ENCODE results near the gene RPS10.
"Not testable (repeated sequence)": the region's sequence is repeated elsewhere in the genome, so short reads cannot be mapped to it uniquely, and the experiment has no call there.

The RPS10 gene

GRCh38 chr6:34374508-34374907, 51.4 kb downstream of the RPS10 start:
- ChIA-PET POLR2A (no interaction called here), CTCF (no interaction called here)
- TF ChIP-seq FOXM1 (IDR thresholded peaks at IDR 0.05; ENCODE audit: borderline replicate concordance), result no peak
- no peak for TF ChIP-seq TARDBP (IDR thresholded peaks at IDR 0.05)
- no peak for TF ChIP-seq ELF4 (IDR thresholded peaks at IDR 0.05)
- no peak for TF ChIP-seq FOXA1 (IDR thresholded peaks at IDR 0.05)
- TF ChIP-seq SUZ12 (IDR thresholded peaks at IDR 0.05), result no peak
- TF ChIP-seq, protein P1, sequence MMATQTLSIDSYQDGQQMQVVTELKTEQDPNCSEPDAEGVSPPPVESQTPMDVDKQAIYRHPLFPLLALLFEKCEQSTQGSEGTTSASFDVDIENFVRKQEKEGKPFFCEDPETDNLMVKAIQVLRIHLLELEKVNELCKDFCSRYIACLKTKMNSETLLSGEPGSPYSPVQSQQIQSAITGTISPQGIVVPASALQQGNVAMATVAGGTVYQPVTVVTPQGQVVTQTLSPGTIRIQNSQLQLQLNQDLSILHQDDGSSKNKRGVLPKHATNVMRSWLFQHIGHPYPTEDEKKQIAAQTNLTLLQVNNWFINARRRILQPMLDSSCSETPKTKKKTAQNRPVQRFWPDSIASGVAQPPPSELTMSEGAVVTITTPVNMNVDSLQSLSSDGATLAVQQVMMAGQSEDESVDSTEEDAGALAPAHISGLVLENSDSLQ (IDR thresholded peaks at IDR 0.05), result no peak
- no peak for DNase-seq (ENCODE audit: extremely low spot score)

DNA sequence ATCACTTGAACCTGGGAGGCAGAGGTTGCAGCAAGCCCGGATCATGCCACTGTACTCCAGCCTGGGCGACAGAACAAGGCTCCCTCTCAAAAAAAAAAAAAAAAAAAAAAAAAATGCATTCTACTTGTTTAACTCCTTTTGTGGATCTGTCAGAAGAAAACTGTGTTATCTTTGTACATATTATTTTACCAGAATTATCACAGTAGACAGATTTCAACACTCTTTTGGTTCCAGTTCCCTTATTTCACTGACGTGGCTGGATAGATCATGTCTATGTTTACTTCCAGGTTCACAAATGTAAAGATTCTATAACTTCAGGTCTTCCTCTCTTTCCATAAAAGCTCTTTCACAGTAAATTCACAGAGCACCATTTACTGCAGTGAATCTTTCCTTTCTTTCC, 51.8 kb downstream of the RPS10 start:
- no peak for TF ChIP-seq FOXA1 (IDR thresholded peaks at IDR 0.05)
- TF ChIP-seq LEF1 (IDR thresholded peaks at IDR 0.05; ENCODE audit: borderline replicate concordance), result no peak
- TF ChIP-seq NFRKB (IDR thresholded peaks at IDR 0.05), result no peak
- no peak for TF ChIP-seq ZNF384 (IDR thresholded peaks at IDR 0.05)
- no peak for TF ChIP-seq BHLHE40 (IDR thresholded peaks at IDR 0.05; ENCODE audit: borderline replicate concordance)
- no peak for TF ChIP-seq TARDBP (IDR thresholded peaks at IDR 0.05)
- no peak for TF ChIP-seq FOXK2 (IDR thresholded peaks at IDR 0.05)
- TF ChIP-seq CTBP1 (IDR thresholded peaks at IDR 0.05; ENCODE audit: borderline replicate concordance), result no peak
- no peak for TF ChIP-seq L3MBTL2 (conservative IDR thresholded peaks at IDR 0.05)
- TF ChIP-seq FOXM1 (IDR thresholded peaks at IDR 0.05; ENCODE audit: borderline replicate concordance), result no peak
- no peak for TF ChIP-seq HDGF (IDR thresholded peaks at IDR 0.05; ENCODE audit: borderline replicate concordance)
- TF ChIP-seq SP1 (IDR thresholded peaks at IDR 0.05), result no peak
- TF ChIP-seq, protein P1 (IDR thresholded peaks at IDR 0.05), result no peak
- no peak for TF ChIP-seq SUZ12 (IDR thresholded peaks at IDR 0.05)
- no peak for TF ChIP-seq ELF4 (IDR thresholded peaks at IDR 0.05)
- no peak for TF ChIP-seq ARNT (IDR thresholded peaks at IDR 0.05)
- no peak for DNase-seq (ENCODE audit: extremely low spot score)
- POLR2A ChIA-PET, result no interaction called here
- CTCF ChIA-PET, result no interaction called here

DNA sequence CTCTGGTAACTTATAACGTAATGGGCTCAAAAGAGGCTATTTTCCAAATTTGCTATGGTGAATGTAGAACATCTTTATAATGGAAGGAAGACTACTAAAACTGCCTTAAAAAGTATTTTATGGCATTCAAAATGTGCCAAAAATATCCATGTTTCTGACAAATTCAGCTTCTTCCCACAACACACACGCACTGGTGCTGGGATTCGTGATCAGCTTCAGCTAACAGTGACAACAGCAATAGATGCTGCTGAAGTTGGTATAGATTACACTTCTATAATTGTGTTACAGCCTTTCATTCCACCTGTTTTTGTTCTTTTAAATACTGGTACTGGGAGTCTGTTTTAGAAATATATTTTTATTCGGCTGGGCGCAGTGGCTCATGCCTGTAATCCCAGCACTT, 52.4 kb downstream of the RPS10 start:
- CTCF ChIA-PET, result no interaction called here
- TF ChIP-seq NFRKB (IDR thresholded peaks at IDR 0.05) (no peak), ELF4 (IDR thresholded peaks at IDR 0.05) (no peak)
- POLR2A ChIA-PET, result no interaction called here
- no peak for DNase-seq (ENCODE audit: extremely low spot score)

DNA sequence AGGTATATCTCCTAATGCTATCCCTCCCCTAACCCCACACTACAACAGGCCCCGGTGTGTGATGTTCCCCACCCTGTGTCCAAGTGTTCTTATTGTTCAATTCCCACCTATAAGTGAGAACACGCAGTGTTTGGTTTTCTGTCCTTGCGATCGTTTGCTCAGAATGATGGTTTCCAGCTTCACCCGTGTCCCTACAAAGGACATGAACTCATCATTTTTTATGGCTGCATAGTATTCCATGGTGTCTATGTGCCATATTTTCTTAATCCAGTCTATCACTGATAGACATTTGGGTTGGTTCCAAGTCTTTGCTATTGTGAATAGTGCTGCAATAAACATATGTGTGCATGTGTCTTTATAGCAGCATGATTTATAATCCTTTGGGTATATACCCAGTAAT, 54.0 kb downstream of the RPS10 start:
- DNase-seq (ENCODE audit: extremely low spot score); CTCF ChIA-PET; POLR2A ChIA-PET: not testable (repeated sequence)

GRCh38 chr6:34370361-34370760, 55.5 kb downstream of the RPS10 start:
- POLR2A ChIA-PET, result no interaction called here
- no peak for TF ChIP-seq BHLHE40 (IDR thresholded peaks at IDR 0.05; ENCODE audit: borderline replicate concordance)
- no peak for TF ChIP-seq TARDBP (IDR thresholded peaks at IDR 0.05)
- no peak for TF ChIP-seq FOXK2 (IDR thresholded peaks at IDR 0.05)
- TF ChIP-seq LEF1 (IDR thresholded peaks at IDR 0.05; ENCODE audit: borderline replicate concordance), result no peak
- TF ChIP-seq NFRKB (IDR thresholded peaks at IDR 0.05), result no peak
- no peak for TF ChIP-seq HDGF (IDR thresholded peaks at IDR 0.05; ENCODE audit: borderline replicate concordance)
- no peak for TF ChIP-seq ARNT (IDR thresholded peaks at IDR 0.05)
- TF ChIP-seq, protein P1 (IDR thresholded peaks at IDR 0.05), result no peak
- no peak for TF ChIP-seq ZNF384 (IDR thresholded peaks at IDR 0.05)
- TF ChIP-seq FOXA1 (IDR thresholded peaks at IDR 0.05), result no peak
- TF ChIP-seq FOXM1 (IDR thresholded peaks at IDR 0.05; ENCODE audit: borderline replicate concordance), result no peak
- TF ChIP-seq ELF4 (IDR thresholded peaks at IDR 0.05), result no peak
- no peak for TF ChIP-seq CTBP1 (IDR thresholded peaks at IDR 0.05; ENCODE audit: borderline replicate concordance)
- TF ChIP-seq L3MBTL2 (conservative IDR thresholded peaks at IDR 0.05), result no peak
- TF ChIP-seq SUZ12 (IDR thresholded peaks at IDR 0.05), result no peak
- no peak for TF ChIP-seq SP1 (IDR thresholded peaks at IDR 0.05)
- DNase-seq (ENCODE audit: extremely low spot score), result no peak
- CTCF ChIA-PET, result no interaction called here

DNA sequence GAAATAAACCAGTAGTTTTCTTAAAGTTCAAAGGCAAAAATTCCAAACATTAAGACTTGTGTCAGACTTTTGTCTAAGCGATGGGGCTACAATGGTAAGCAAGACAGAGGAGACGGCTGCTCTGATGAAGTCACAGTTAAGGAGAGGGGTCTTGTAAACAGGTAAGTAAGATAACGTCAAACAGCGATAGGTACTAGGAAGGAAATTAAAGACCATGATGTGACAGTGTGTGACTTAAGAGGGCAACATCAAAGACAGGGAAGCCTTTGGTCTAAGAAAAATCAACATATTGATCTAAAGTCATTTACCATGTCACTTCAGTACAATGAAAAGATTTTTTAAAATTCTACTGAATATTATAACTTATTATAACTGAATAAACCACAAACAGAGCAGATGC, 56.5 kb downstream of the RPS10 start:
- no peak for DNase-seq (ENCODE audit: extremely low spot score)
- POLR2A ChIA-PET, result interaction anchor here (0.7 to 1.2 kb wide), 2 partner anchors 57 to 173 kb away, joined by 3 read pairs; partner anchors contain the start of gene RPS10
- no peak for TF ChIP-seq FOXM1 (IDR thresholded peaks at IDR 0.05; ENCODE audit: borderline replicate concordance)
- TF ChIP-seq, protein P1 (IDR thresholded peaks at IDR 0.05), result no peak
- no peak for TF ChIP-seq ARNT (IDR thresholded peaks at IDR 0.05)
- TF ChIP-seq FOXK2 (IDR thresholded peaks at IDR 0.05), result no peak
- no peak for TF ChIP-seq ZNF384 (IDR thresholded peaks at IDR 0.05)
- TF ChIP-seq CTBP1 (IDR thresholded peaks at IDR 0.05; ENCODE audit: borderline replicate concordance), result no peak
- TF ChIP-seq ELF4 (IDR thresholded peaks at IDR 0.05), result no peak
- TF ChIP-seq LEF1 (IDR thresholded peaks at IDR 0.05; ENCODE audit: borderline replicate concordance), result no peak
- CTCF ChIA-PET, result no interaction called here

Measured in HEK293T (cell line).